Hepatocyte (in vitro differentiated cells): ENCODE measurements around the gene CNTN4.

Experiments used
- EZH2 ChIP-seq: fragments of 200-600 bp; sonication (generic); IDR thresholded peaks from 2 replicates; pipeline ENCODE4 v1.6.1; 2016; ENCODE audit warnings: antibody characterized with exemption, mild to moderate bottlenecking, borderline replicate concordance
- TF ChIP-seq, protein P1 (sequence below): fragments of 200-600 bp; sonication (generic); IDR thresholded peaks from 2 replicates; pipeline ENCODE4 v1.5.1; 2016; ENCODE audit warnings: antibody characterized with exemption, mild to moderate bottlenecking; ENCODE audit not compliant: poor library complexity

DNA sequence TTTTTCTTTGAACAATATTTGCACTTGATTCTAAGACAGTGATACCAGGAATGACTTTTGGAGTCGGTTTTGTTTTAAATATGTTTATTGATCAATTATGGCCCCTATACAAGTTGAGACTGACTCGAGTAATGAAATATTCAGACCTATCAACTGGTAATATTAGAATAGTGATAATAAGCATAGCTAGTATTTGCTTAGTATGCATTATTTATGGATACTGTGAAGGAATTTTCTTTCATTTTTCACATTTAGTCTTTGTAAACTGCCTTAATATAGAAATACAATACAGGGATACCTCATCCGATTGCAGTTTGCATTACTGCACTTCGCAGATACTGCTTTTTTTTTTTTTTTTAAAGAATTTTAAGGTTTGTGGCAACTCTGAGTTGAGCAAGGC lies 107.9 kb downstream of the CNTN4 start:
- no peak for TF ChIP-seq EZH2
- TF ChIP-seq, protein P1, sequence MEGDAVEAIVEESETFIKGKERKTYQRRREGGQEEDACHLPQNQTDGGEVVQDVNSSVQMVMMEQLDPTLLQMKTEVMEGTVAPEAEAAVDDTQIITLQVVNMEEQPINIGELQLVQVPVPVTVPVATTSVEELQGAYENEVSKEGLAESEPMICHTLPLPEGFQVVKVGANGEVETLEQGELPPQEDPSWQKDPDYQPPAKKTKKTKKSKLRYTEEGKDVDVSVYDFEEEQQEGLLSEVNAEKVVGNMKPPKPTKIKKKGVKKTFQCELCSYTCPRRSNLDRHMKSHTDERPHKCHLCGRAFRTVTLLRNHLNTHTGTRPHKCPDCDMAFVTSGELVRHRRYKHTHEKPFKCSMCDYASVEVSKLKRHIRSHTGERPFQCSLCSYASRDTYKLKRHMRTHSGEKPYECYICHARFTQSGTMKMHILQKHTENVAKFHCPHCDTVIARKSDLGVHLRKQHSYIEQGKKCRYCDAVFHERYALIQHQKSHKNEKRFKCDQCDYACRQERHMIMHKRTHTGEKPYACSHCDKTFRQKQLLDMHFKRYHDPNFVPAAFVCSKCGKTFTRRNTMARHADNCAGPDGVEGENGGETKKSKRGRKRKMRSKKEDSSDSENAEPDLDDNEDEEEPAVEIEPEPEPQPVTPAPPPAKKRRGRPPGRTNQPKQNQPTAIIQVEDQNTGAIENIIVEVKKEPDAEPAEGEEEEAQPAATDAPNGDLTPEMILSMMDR = no peak
